ENCODE measurements around the gene ARHGAP24. TPM values are rescaled to one million over a fixed set of nuclear protein-coding genes. Genes with fewer than 3 reads are reported as not detected.

Gene ARHGAP24
- total RNA-seq, 2 experiments from 2014 or later, result 0.22 to 0.70 TPM

DNA sequence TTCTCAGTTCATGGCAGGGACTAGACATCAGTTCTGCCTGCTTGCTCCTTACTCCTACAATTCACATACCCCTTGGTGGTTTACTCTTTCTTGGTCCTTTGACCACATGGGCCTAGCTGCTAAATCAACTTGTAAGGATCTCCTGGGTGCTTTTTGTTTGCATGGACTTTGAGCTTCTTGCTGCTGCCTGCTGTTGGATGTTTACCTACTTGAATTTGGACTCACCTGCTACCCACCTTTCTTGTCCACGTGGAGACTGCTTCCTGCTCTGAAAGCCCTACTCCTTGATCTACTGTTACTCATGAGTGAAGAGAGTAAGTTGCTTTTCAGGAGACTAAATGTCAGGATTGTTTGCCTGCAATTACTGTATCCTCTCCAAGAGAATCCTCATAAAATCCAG, 15.2 kb upstream of the ARHGAP24 start:
- ChIA-PET CTCF (no interaction called here), POLR2A (no interaction called here)
- Mint-ChIP-seq H3K36me3 (ENCODE audit: low read depth) (no peaks in the 10 kb centered on the region), H3K27me3 (no peaks in the 10 kb centered on the region), H3K9me3 (no peaks in the 10 kb centered on the region), H3K4me3 (no peak overlapping the region), H3K27ac (no peak overlapping the region), H3K4me1 (ENCODE audit: low read depth) (no peaks in the 10 kb centered on the region)
- intact Hi-C loops (cut with micrococcal nuclease), result no loop called here
- DNase-seq (no peak), ATAC-seq (no peak)
- TF ChIP-seq, protein P1, sequence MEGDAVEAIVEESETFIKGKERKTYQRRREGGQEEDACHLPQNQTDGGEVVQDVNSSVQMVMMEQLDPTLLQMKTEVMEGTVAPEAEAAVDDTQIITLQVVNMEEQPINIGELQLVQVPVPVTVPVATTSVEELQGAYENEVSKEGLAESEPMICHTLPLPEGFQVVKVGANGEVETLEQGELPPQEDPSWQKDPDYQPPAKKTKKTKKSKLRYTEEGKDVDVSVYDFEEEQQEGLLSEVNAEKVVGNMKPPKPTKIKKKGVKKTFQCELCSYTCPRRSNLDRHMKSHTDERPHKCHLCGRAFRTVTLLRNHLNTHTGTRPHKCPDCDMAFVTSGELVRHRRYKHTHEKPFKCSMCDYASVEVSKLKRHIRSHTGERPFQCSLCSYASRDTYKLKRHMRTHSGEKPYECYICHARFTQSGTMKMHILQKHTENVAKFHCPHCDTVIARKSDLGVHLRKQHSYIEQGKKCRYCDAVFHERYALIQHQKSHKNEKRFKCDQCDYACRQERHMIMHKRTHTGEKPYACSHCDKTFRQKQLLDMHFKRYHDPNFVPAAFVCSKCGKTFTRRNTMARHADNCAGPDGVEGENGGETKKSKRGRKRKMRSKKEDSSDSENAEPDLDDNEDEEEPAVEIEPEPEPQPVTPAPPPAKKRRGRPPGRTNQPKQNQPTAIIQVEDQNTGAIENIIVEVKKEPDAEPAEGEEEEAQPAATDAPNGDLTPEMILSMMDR (IDR thresholded peaks at IDR 0.05), result no peak

DNA sequence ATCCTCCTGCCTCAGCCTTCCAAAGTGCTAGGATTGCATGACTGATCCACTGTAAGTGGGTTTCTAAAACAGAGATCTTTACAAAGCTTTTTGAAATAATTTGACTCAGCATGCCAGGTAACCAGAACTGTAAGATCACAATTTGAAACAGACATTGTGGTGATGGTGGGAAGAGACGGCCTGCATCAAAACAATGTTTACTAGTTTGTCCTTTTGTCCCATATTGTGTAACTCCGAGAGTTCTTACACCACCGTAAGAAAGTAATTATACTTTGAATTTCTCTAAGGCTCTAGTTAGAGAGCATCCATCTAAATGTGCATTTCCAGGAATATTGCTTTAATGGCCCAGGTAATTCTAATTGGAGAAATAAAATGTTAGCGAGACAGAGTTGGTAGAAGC, 594 bp upstream of the ARHGAP24 start:
- no peaks in the 10 kb centered on the region for H3K9me3 Mint-ChIP-seq
- TF ChIP-seq, protein P1 (IDR thresholded peaks at IDR 0.05), result no peak
- DNase-seq (no peak), ATAC-seq (no peak)
- POLR2A ChIA-PET, result no interaction called here
- peaks cover 23% of the 10 kb centered on the region for H3K27me3 Mint-ChIP-seq
- CTCF ChIA-PET, result no interaction called here
- peak overlapping the region; percentile 53 for H3K4me3 Mint-ChIP-seq
- no peaks in the 10 kb centered on the region for H3K36me3 Mint-ChIP-seq (ENCODE audit: low read depth)
- intact Hi-C loops (cut with micrococcal nuclease), result no loop called here
- H3K27ac Mint-ChIP-seq, result no peak overlapping the region
- H3K4me1 Mint-ChIP-seq (ENCODE audit: low read depth), result peaks cover 7% of the 10 kb centered on the region

DNA sequence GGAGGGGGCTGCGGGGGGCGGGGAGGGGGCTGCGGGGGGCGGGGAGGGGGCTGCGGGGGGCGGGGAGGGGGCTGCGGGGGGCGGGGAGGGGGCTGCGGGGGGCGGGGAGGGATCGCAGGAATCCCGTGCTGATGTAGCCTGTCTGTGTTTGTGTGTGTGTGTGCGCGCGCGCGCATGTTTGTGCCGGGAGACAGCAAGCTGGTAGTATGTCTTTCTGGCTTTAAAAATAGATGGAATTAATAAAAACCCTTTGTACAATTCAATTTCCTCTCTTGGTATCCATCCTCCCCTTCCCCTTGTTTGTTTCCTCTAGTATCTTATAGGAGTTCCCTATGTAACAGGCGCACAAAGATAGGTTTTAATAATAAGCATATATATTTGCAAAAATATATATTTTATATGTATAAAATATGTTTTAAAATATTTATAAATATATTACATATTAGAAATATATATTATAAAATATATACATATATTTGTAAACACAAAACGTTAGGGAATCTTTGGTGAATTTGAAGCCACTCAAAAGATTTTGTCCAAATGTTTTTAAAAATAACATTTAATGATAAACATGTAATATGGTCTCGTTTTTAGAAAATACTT, 782 bp downstream of the ARHGAP24 start:
- POLR2A ChIA-PET, result no interaction called here
- intact Hi-C loops (cut with micrococcal nuclease), result no loop called here
- no peak for ATAC-seq

DNA sequence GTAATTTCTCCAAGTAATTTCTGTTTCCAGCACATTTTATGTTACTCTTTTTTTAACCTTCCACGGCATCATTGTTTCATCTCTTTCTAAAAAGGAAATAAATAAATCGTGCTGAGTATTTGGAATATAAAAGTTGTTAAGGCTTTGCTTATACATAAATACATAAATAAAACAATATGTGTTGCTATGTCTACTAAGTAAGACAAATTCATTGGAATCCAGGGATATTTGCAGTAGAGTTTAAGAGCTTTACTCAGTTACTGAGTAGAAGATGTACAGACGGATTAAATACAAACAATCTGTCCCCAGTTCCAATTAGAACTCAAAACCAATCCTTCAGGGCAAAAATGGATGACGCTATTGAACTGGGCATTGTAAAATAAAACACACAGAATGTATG, 1.4 kb downstream of the ARHGAP24 start:
- H3K27me3 Mint-ChIP-seq, result peaks cover 22% of the 10 kb centered on the region
- CTCF ChIA-PET, result no interaction called here
- H3K4me1 Mint-ChIP-seq (ENCODE audit: low read depth), result peaks cover 7% of the 10 kb centered on the region
- ATAC-seq (no peak), DNase-seq (no peak)
- no peaks in the 10 kb centered on the region for H3K36me3 Mint-ChIP-seq (ENCODE audit: low read depth)
- intact Hi-C loops (cut with micrococcal nuclease), result no loop called here
- no peak overlapping the region for H3K27ac Mint-ChIP-seq
- POLR2A ChIA-PET, result no interaction called here
- H3K4me3 Mint-ChIP-seq, result no peak overlapping the region
- TF ChIP-seq, protein P1 (IDR thresholded peaks at IDR 0.05), result no peak
- no peaks in the 10 kb centered on the region for H3K9me3 Mint-ChIP-seq

More for the DNA sequence above, 782 bp downstream of the ARHGAP24 start:
- no peak for DNase-seq
- Mint-ChIP-seq H3K4me1 (ENCODE audit: low read depth) (peaks cover 7% of the 10 kb centered on the region), H3K36me3 (ENCODE audit: low read depth) (no peaks in the 10 kb centered on the region), H3K27me3 (peaks cover 23% of the 10 kb centered on the region), H3K9me3 (no peaks in the 10 kb centered on the region), H3K4me3 (no peak overlapping the region), H3K27ac (no peak overlapping the region)
- CTCF ChIA-PET, result no interaction called here
- TF ChIP-seq, protein P1 (IDR thresholded peaks at IDR 0.05), result no peak

DNA sequence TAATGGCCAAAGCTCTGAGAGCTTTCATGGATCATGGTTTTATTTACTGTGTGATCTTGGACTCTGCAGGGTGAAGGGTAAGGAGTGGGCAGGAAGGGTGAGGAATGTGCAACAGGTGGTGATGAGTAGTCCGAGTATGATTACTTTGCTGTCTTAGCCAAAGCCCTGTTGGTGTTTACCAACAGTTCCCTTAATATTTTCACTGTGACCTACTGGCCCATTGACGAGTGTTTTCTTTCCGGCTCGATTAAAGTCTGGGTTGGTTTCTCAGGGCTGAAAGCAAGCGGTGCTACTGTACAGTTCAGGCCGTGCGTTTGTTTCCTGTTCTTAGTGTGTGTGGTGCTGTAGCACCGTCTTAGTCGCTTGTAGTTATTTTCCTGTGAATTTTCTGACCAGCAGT, 2.6 kb downstream of the ARHGAP24 start:
- peaks cover 22% of the 10 kb centered on the region for H3K27me3 Mint-ChIP-seq
- intact Hi-C loops (cut with micrococcal nuclease), result no loop called here
- no peak overlapping the region for H3K27ac Mint-ChIP-seq
- peaks cover 7% of the 10 kb centered on the region for H3K4me1 Mint-ChIP-seq (ENCODE audit: low read depth)
- no peaks in the 10 kb centered on the region for H3K9me3 Mint-ChIP-seq
- H3K4me3 Mint-ChIP-seq, result no peak overlapping the region
- no peak for ATAC-seq
- DNase-seq, result no peak
- CTCF ChIA-PET, result no interaction called here
- no peaks in the 10 kb centered on the region for H3K36me3 Mint-ChIP-seq (ENCODE audit: low read depth)
- TF ChIP-seq, protein P1 (IDR thresholded peaks at IDR 0.05), result no peak
- POLR2A ChIA-PET, result interaction anchor here (0.6 kb wide), 1 partner anchor 906 kb away, joined by 3 read pairs; no protein-coding TSS in a partner anchor
